KG1 (cell line): ENCODE data around the gene NAA11.
"Not testable (repeated sequence)": the region's sequence is repeated elsewhere in the genome, so short reads cannot be mapped to it uniquely, and the experiment has no call there.

Experiments
- DNase-seq: peaks from one replicate; lab custom pipeline; 2025; lab: John Stamatoyannopoulos, UW

NAA11 gene

DNA sequence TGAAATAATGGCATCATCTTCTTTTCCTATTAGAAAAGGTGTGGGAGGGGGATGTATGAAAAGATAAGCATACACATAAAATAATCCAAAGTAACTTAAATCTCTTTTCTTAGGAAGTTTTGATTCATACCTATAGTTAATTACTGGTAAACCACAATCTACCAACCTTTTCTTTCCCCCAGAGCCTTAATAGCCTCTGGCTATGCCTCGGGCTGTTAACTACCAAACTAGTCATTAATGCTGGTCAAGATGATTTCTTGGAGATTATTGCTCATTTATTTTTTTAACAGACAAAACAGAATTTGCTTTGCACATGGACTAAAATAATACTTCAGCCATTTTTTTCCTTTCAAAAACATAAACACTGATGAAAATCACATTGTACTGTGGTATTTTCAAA lies 16.9 kb downstream of the NAA11 start:
- DNase-seq = no peak

DNA sequence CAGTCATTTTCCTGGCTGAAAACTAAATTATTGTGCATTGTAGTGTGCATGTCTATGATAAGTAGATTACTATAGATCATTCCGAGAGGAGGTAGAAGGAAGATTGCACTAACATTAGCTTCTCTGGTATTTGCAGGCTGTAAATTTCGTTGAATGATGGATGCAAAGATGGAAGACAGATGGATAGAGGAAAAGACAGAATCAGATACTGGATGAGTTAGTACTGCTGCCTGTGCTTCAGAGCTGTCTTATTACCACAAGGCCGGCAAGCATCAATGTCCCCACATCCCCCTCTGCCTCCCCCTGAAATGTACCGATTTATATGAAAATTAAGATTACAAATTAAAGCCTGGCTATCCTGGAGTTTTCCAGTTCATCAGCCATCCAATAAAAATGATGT lies 17.7 kb downstream of the NAA11 start:
- DNase-seq = no peak

DNA sequence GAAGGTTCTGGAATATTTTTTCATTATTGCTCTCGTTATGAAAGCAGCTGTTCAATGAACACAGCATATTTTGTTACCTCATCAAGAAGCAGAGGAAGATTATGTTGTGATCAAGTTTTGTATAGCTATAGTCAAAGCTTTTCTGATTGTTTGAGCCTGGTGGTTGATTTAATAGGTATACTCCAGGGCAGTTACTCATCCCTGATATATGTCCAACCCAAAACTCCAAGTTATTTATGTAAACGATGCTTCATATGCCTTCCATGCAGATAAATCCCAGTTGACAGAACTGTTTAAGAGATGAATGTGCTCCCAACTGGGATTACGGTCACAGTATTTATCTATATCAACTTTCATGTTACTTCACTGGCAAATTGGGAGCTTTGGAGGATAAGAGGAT lies 19.1 kb downstream of the NAA11 start:
- no peak for DNase-seq

DNA sequence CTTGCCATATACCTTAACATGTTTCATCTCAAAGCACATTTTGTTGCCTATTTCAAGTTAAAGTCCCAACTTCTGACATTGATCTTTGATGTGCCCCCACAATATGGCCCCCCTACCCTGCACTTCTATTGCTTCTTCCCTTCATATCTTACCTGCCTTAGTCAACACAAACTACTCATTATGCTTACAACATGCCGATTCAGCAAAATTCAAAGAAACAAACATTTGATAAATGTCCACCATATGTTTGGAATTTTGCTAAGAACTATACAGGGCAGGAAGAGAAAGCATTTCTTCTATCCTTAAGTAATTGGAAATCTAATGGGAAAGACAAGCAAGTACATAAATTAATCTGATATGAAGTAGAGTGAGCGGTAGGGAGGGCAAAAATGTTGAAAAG lies 25.6 kb downstream of the NAA11 start:
- no peak for DNase-seq

DNA sequence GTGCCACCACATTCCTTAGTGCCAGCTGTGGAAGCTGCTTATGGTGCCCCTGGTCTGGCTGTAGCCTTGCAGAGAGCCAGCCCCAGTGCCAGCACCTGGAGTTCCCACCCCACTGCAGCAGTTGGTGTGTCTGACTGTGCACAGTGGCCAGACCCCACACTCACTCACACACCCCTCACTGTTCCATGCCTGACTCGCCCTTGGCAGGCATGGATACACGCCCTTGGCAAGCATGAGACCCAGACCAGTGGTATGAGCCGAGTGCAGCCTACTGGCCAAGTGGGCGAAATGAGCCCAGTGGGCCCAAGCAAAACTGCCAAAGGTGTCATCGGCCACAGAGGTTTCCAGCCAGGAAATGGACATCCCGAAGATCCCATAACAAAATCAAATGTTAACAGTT lies 27.4 kb downstream of the NAA11 start:
- no peak for DNase-seq

GRCh38 chr4:79298027-79298426 lies 27.8 kb downstream of the NAA11 start:
- no peak for DNase-seq

- no peak for DNase-seq
These were observed 28.4 kb downstream of the NAA11 start for GRCh38 chr4:79297479-79297878.

DNA sequence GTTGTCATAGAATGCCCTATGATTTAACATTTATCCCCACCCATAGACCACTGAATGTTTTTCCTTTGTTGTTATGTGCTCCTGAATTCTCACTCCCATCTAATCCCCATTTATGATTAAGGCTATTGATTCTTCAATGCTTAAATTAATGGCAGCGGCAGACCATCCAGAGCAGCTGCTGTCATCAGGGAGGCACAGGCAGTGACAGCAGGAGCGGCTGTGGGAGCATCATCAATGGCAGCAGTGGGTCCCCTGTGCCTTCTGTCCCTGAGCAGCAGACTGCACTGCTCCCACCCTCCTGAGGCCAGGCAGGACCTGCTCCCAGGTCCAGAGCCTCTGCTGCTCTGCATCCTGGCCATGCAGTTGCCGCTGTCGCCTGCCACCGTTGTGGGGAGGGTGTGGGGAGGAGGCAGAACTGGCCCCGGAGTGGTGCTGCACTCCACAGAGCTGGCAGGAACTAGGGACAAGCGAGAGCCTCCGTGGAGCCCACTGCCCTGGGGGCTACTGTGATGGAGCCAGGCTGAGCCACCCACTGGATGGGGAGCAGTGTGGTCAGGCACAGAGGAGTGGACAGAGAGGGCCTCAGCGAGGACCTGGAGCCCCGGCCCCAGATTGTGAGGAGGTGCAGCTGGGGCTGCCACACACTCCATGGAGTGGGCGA lies 29.0 kb downstream of the NAA11 start:
- DNase-seq = no peak

DNA sequence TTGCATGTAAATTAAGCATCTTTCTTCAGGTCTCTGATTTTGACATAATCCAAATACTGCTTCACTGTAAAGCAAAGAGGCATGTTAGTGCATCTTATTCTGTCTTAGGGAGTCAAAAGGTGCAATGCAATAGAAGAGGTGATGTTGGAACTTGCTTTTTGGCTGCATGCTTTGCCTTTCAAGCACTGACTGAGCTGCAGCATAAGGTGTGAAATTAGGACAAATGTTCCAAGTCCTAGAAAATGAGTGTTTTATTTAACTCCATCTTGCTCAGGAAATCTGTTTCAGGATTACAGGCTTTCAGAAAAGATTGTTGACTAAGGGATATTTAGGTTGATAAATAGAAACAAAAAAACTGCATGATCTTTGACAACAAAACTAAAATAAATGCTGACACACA lies 30.8 kb downstream of the NAA11 start:
- DNase-seq = no peak

DNA sequence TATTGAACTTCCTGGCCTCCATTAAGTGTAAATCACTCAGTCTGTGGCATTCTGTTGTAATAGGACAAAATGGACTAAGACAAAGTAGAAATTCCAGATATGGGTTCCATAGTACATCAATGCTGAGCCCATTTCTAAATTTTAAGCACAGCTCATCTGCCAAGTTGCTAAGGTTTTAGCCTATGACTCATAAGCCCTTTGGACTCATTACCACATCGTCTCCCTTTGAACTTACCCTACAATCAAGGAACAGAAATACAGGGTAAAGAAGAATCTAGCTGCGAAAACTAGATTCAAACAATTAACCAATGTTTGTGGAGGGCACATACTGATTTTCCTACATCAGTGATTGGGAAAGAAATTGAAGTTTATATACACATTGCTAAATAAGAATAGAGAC lies 31.8 kb downstream of the NAA11 start:
- no peak for DNase-seq

DNA sequence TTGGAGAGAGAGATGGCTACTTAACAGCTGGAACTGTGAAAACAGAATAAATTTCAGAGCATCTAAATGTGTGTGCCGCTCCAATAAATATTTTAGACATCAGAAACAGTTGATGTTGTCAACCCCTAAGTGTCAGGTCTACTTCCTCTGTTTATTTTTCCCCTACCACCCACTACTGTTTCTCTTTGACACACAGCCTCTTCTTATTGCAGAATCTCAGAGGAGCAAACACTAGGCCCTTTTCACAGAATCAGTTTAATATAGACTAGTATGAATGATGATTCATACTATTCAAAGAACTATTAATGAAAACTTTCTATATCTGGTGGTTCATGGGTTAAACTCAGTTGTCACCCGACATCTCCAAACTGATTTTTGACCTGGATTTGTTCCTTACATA lies 33.9 kb downstream of the NAA11 start:
- DNase-seq = no peak

DNA sequence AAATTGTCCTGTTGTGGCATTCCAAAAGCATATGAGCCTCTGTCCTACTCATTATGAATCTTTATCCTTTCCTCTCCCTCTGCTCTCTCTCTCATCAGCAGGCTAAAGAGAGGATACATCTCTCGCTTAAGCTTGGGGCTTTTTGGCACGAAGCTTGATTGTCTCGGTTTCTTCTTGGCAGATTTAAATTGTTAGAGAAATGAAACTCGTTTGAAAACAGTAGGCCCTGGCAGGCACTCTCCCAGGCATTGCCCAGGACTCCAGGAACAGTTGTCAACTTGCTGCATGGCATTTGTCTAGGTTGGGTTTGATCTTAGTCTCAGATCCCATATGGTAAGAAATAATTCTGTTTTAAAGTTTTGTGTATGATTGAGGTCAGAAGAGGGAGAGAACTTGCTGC lies 35.5 kb downstream of the NAA11 start:
- DNase-seq = no peak

GRCh38 chr4:79288185-79288584 lies 37.7 kb downstream of the NAA11 start:
- no peak for DNase-seq

- DNase-seq = no peak
These were observed 38.1 kb downstream of the NAA11 start for GRCh38 chr4:79287718-79288117.

DNA sequence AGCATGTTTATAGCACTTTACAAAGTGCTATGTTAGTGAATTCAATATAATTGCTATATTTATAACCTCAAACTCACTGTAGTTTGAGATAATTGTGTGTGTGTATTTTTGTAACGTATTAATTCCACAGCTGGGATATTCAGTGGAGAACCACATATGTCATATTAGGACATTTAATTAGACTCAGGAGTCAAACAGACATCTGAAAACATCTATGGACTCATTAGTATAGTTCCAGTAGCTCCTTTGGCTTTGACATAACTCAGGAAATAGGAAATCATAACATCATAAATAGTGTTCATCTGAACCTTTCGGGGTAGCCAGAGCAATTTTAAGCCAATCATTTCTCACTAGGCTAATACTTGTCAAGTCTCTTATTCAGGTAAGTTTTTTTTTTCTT lies 38.8 kb downstream of the NAA11 start:
- no peak for DNase-seq

DNA sequence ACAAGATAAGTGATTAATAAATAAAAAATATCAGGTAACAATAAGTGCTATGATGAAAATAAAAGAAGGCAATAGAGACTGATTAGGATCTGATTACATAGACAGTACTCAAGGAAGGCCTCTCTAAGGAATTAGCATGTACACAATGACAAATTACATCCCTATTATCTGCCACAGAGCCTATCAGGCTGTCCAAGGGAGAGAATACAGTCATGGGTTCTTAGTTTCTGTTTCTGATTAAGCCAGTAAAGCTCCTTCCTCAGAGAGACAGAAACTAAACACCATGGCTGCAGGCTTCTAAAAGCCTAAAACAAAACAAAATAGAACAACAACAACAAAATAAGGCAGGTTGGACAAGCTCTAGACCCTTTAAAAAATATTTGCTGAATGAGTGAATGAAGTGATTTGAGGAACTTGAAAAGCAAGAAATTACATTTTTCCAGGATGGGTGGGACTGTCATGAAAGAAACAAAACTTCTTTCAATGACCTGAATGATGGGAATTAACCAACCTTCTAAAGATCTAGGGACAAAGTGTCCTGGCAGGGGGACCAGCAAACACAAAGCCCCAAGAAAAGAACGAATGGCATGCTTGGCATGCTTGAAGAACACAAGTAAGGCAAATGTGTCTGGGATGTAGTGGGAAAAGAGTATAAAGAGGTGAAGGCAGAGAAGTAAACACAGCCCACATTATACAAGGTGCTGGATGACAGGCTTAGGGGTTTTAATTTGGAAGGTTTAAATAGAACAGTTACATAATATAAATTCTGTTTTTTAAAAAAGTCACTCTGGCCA lies 44.1 kb downstream of the NAA11 start:
- DNase-seq = no peak

DNA sequence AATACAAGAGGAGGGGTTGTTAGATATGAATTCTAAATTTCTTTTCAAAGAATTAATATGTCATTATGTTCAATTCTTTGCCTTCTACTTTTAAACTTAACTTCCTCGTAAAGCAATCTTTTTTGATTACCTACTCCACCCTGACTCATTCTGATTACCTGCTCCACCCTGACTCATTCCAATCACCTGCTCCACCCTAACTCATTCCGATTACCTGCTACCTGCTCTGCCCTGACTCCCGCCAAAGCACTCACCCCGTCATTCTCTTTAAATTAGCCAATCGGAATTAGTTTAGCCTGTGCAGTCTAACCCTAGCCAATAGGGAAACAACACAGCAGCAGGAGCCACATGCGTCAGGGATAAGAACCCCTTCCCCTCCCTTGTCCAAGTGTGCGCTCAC lies 48.4 kb downstream of the NAA11 start:
- DNase-seq = not testable (repeated sequence)

DNA sequence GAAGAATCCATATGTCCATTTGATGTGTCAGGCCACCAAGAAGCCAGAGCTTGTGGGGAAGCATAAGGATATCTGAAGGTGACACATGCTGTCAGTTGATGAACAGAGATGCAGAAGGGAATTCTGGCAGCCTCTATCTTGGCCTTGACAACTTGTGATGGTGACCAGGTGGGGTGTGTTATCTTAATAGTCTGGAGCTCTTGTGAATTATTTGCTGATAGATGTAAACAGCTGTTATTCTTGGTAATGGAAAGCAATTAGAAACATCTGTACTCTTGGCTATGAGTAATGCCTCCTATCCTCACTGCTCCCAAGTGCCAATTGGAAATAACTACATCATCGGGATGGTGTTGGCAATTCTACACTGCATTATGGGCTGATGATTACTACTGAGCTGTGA lies 51.9 kb downstream of the NAA11 start:
- no peak for DNase-seq

DNA sequence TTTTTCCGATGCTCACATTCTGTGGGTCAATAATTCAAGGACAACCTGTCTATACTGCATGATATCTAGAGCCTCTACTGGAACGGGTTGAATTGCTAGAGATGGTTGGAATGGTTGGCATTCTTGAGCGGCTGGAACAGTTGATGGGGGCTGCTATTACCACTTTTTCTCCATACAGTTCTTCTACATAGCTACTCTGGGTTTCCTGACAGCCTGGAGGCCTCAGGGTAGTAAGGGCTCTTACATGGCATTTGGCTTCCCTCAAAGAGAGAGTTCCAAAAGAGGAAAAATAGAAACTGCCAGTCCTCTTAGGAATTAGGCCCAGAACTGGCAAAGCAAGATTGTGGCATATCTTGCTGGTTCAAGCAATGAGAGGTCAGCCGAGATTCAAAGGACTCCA lies 53.1 kb downstream of the NAA11 start:
- DNase-seq = no peak

- no peak for DNase-seq
These were observed 53.7 kb downstream of the NAA11 start for GRCh38 chr4:79272126-79272525.

DNA sequence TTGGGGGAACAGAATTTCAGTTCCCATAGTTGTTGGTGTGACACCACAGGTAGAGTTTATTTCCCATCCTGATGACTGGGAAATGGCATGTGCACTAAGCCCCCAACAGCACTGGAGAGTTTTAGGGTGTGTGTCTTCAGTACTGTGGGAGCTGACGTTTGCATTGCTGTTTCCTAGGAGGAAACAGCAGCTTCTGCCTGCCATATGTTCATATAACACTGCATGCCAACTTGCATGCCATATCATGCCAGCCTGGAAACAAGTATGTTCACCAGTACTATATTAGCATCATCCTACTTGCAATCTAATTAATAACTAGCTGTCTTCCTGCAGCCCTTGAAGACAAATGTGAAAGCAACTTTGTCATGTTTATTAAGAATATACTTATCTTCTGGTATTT lies 58.2 kb downstream of the NAA11 start:
- DNase-seq = no peak
